Epithelial cell of proximal tubule (primary cell): Measurements from ENCODE around the gene CYP3A4. TPM values are rescaled to one million over a fixed set of nuclear protein-coding genes. Genes with fewer than 3 reads are reported as not detected.

ENCODE experiments used
- DNase-seq: peaks from one replicate; pipeline ENCODE4 v3.0.0-alpha.2; 2011; ENCODE audit warnings: low read depth
- H3K4me3 ChIP-seq: 2 replicates; pipeline ENCODE4 v1.5.1; 2011; ENCODE audit warnings: low read depth, mild to moderate bottlenecking, low read length
- CTCF ChIP-seq: conservative IDR thresholded peaks from 2 replicates; pipeline ENCODE4 v1.5.1; 2012; ENCODE audit warnings: low read depth, mild to moderate bottlenecking, low read length
- total RNA-seq: library from RNA; depleted of rRNA; stranded (reverse); fragments of >200 nt; gene quantifications from 2 replicates; pipeline ENCODE4 v1.2.3, GENCODE V29; 2015

CYP3A4 gene
- not detected in 2 replicates for total RNA-seq

GRCh38 chr7:99784007-99784406 lies at the start of gene CYP3A4:
Gene CYP3A4, minus strand, starts transcription at chr7:99784184. Its CDS starts 103 bp downstream, at chr7:99784081.
- no peak within 1 kb of the TSS for H3K4me3 ChIP-seq
- no peak for TF ChIP-seq CTCF
- DNase-seq, result no peak

- no peak for DNase-seq
- no peak for TF ChIP-seq CTCF
- H3K4me3 ChIP-seq, result no peak overlapping the region
Measured at GRCh38 chr7:99833289-99833877, 49.4 kb upstream of the CYP3A4 start.

DNA sequence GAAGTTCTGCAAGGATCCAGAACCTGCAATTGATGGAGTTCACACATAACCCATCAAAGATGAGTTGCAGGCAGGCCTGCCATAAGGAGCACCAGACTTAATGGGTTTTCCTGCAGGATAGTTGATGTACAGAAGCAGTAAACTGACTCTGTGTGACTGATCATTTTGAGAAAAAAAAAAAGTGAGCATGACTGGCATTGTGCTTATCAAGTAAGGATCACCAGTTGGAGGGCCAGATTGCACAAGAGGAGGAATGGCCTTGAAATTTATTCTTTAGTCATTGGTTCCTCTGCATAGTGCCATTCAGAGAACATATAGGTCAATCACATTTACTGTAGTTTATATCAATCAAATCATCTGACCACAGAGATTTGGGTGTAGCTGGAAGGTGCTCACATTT lies 47.6 kb upstream of the CYP3A4 start:
- DNase-seq, result no peak
- TF ChIP-seq CTCF, result no peak
- H3K4me3 ChIP-seq, result no peak overlapping the region

DNA sequence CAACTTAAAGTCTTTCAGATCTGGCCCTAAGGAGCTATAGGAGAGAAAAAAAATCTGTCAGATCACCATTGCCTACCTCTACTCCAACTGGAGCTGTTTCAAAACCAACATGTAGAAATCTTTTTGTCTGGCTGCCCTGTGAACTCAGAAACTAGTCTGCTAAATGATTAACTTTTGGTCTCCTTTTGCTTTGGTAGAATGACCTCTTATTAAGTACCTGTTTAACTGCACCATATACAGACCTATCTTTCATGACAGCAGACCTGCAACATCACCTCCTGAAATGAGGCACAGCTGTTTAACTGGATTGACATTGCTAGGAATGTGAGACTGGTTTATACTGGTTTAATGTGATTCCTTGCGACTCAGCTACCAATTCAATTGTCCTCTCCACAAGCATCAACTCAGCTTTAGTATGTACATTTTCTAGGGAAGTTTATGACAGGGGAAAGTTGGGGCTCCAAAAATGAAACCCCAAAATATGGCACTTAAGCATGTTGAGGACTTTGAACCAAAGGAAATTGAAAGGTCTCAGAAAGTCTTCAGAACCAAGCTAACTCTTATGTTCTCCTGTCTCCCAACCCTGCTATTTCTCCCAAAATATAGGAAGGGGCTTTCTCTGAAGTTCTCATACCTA lies 45.7 kb upstream of the CYP3A4 start:
- no peak overlapping the region for H3K4me3 ChIP-seq
- peak; percentile 54 for DNase-seq
- no peak for TF ChIP-seq CTCF

GRCh38 chr7:99828811-99829210 lies 44.8 kb upstream of the CYP3A4 start:
- TF ChIP-seq CTCF, result no peak

GRCh38 chr7:99827040-99827778 lies 43.2 kb upstream of the CYP3A4 start:
- no peak overlapping the region for H3K4me3 ChIP-seq
- no peak for TF ChIP-seq CTCF
- DNase-seq, result peak; percentile 47

More at GRCh38 chr7:99828811-99829210, 44.8 kb upstream of the CYP3A4 start:
- no peak overlapping the region for H3K4me3 ChIP-seq
- DNase-seq, result no peak
